Measurements from ENCODE around the gene SPOP. TPM values are rescaled to one million over a fixed set of nuclear protein-coding genes. Genes with fewer than 3 reads are reported as not detected.
"Not testable (repeated sequence)": the region's sequence is repeated elsewhere in the genome, so short reads cannot be mapped to it uniquely, and the experiment has no call there.

Gene SPOP
- total RNA-seq, 1 donor from 2014 or later, result 32.1 TPM

- Histone ChIP-seq H3K27me3 (ENCODE audit: control insufficient read depth, insufficient read depth, low read length) (no peaks in the 10 kb centered on the region), H3K4me3 (ENCODE audit: low read depth, low read length) (no peak overlapping the region), H3K36me3 (ENCODE audit: control insufficient read depth, insufficient read depth, low read length) (no peaks in the 10 kb centered on the region)
- no peak for TF ChIP-seq CTCF (IDR thresholded peaks at IDR 0.05; ENCODE audit: insufficient read depth, low read length, severe bottlenecking)
- FAIRE-seq (no peak), DNase-seq (ENCODE audit: low read depth) (no peak)
Measured at GRCh38 chr17:49674507-49674906, 3.4 kb downstream of the SPOP start.

GRCh38 chr17:49673679-49674078 lies 4.2 kb downstream of the SPOP start:
- FAIRE-seq; DNase-seq (ENCODE audit: low read depth); H3K27me3 ChIP-seq (ENCODE audit: control insufficient read depth, insufficient read depth, low read length); H3K36me3 ChIP-seq (ENCODE audit: control insufficient read depth, insufficient read depth, low read length); H3K4me3 ChIP-seq (ENCODE audit: low read depth, low read length): not testable (repeated sequence)

- Histone ChIP-seq H3K27me3 (ENCODE audit: control insufficient read depth, insufficient read depth, low read length) (no peaks in the 10 kb centered on the region), H3K4me3 (ENCODE audit: low read depth, low read length) (no peak overlapping the region), H3K36me3 (ENCODE audit: control insufficient read depth, insufficient read depth, low read length) (no peaks in the 10 kb centered on the region)
- FAIRE-seq (no peak), DNase-seq (ENCODE audit: low read depth) (no peak)
- TF ChIP-seq CTCF (IDR thresholded peaks at IDR 0.05; ENCODE audit: insufficient read depth, low read length, severe bottlenecking), result no peak
Measured at GRCh38 chr17:49670641-49671040, 7.3 kb downstream of the SPOP start.

- H3K27me3 ChIP-seq (ENCODE audit: control insufficient read depth, insufficient read depth, low read length), result no peaks in the 10 kb centered on the region
- DNase-seq (ENCODE audit: low read depth), result no peak
- TF ChIP-seq CTCF (IDR thresholded peaks at IDR 0.05; ENCODE audit: insufficient read depth, low read length, severe bottlenecking), result no peak
- no peak overlapping the region for H3K4me3 ChIP-seq (ENCODE audit: low read depth, low read length)
- no peak for FAIRE-seq
- no peaks in the 10 kb centered on the region for H3K36me3 ChIP-seq (ENCODE audit: control insufficient read depth, insufficient read depth, low read length)
Measured at GRCh38 chr17:49670002-49670401, 7.9 kb downstream of the SPOP start.

GRCh38 chr17:49667854-49668253 lies 10.0 kb downstream of the SPOP start:
- TF ChIP-seq CTCF (IDR thresholded peaks at IDR 0.05; ENCODE audit: insufficient read depth, low read length, severe bottlenecking), result no peak
- H3K27me3 ChIP-seq (ENCODE audit: control insufficient read depth, insufficient read depth, low read length), result no peaks in the 10 kb centered on the region
- no peaks in the 10 kb centered on the region for H3K36me3 ChIP-seq (ENCODE audit: control insufficient read depth, insufficient read depth, low read length)
- FAIRE-seq, result no peak
- DNase-seq (ENCODE audit: low read depth), result no peak
- no peak overlapping the region for H3K4me3 ChIP-seq (ENCODE audit: low read depth, low read length)

GRCh38 chr17:49664706-49665211 lies 13.1 kb downstream of the SPOP start:
- H3K27me3 ChIP-seq (ENCODE audit: control insufficient read depth, insufficient read depth, low read length), result no peaks in the 10 kb centered on the region
- no peak for FAIRE-seq
- H3K36me3 ChIP-seq (ENCODE audit: control insufficient read depth, insufficient read depth, low read length), result no peaks in the 10 kb centered on the region
- no peak for TF ChIP-seq CTCF (IDR thresholded peaks at IDR 0.05; ENCODE audit: insufficient read depth, low read length, severe bottlenecking)
- no peak for DNase-seq (ENCODE audit: low read depth)
- H3K4me3 ChIP-seq (ENCODE audit: low read depth, low read length), result no peak overlapping the region
